Measurements from ENCODE around the gene PCDHGB6. TPM values are rescaled to one million over a fixed set of nuclear protein-coding genes. Genes with fewer than 3 reads are reported as not detected.

PCDHGB6 gene
- total RNA-seq, 1 experiment from 2014 or later: 0.22 TPM

GRCh38 chr5:141366016-141366896 lies 41.6 kb upstream of the PCDHGB6 start:
- DNase-seq (ENCODE audit: low read depth, low spot score) (no peak), ATAC-seq (no peak)
- H3K9me2 ChIP-seq (ENCODE audit: insufficient read depth): no peaks in the 10 kb centered on the region
- no peak overlapping the region for H2AFZ ChIP-seq (ENCODE audit: low read depth, low read length, poor library complexity, severe bottlenecking)
- no peaks in the 10 kb centered on the region for H4K20me1 ChIP-seq (ENCODE audit: insufficient read depth)
- H3K79me2 ChIP-seq (ENCODE audit: insufficient read depth, low read length): no peaks in the 10 kb centered on the region
- ChIA-PET RAD21 (ENCODE audit: low non-redundant PET in 1 of 2, low total read pairs in 2 of 2, uncharacterized antibody in 2 of 2, unreplicated experiment in 2 of 2) (no interaction called here), CTCF (no interaction called here), POLR2A (no interaction called here)
- no peaks in the 10 kb centered on the region for H3K4me1 ChIP-seq (ENCODE audit: control insufficient read depth in 1 of 2, insufficient read depth in 2 of 2, low read length in 2 of 2)
- intact Hi-C loops (cut with micrococcal nuclease): no loop called here
- H3K9ac ChIP-seq (ENCODE audit: low read length): no peak overlapping the region
- H3K4me3 ChIP-seq (replicated peaks in 1 of 2; ENCODE audit: low read depth in 1 of 2, low read length in 2 of 2): no peak overlapping the region
- no peak overlapping the region for H3K27ac ChIP-seq (ENCODE audit: low read depth, low read length)
- no peaks in the 10 kb centered on the region for H3K27me3 ChIP-seq (ENCODE audit: insufficient read depth, low read length)
- TF ChIP-seq SIN3A (IDR thresholded peaks at IDR 0.05; ENCODE audit: low read depth) (no peak), ZNF274 (IDR thresholded peaks at IDR 0.05; ENCODE audit: low read depth, low read length) (no peak), FOSL1 (IDR thresholded peaks at IDR 0.05; ENCODE audit: low read depth) (no peak), SP1 (IDR thresholded peaks at IDR 0.05; ENCODE audit: low read depth) (no peak), YY1 (IDR thresholded peaks at IDR 0.05; ENCODE audit: extremely low read depth, insufficient replicate concordance, low read depth, low read length) (no peak), ELF1 (IDR thresholded peaks at IDR 0.05; ENCODE audit: borderline replicate concordance, low read depth) (no peak), POLR2AphosphoS5 (IDR thresholded peaks at IDR 0.05; ENCODE audit: low read depth, low read length) (no peak), ATF3 (IDR thresholded peaks at IDR 0.05) (no peak), JUND (IDR thresholded peaks at IDR 0.05) (no peak), RAD21 (IDR thresholded peaks at IDR 0.05; ENCODE audit: low read depth) (no peak), TCF7L2 (IDR thresholded peaks at IDR 0.05; ENCODE audit: borderline replicate concordance, extremely low read depth, insufficient read depth, insufficient read length) (no peak), REST (IDR thresholded peaks at IDR 0.05; ENCODE audit: low read depth) (no peak), EZH2phosphoT487 (IDR thresholded peaks at IDR 0.05; ENCODE audit: borderline replicate concordance) (no peak), CBX3 (IDR thresholded peaks at IDR 0.05; ENCODE audit: low read depth) (no peak), CTCF (IDR thresholded peaks at IDR 0.05 in 2 of 3, conservative IDR thresholded peaks at IDR 0.05 in 1 of 3; ENCODE audit: borderline replicate concordance in 1 of 3, insufficient read depth in 1 of 3, low read depth in 2 of 3, low read length in 2 of 3) (no peak), ZFX (IDR thresholded peaks at IDR 0.05) (no peak), EGR1 (IDR thresholded peaks at IDR 0.05; ENCODE audit: low read depth) (no peak), POLR2A (IDR thresholded peaks at IDR 0.05; ENCODE audit: borderline replicate concordance, extremely low read depth, insufficient read depth, insufficient read length) (no peak), EZH2 (IDR thresholded peaks at IDR 0.05) (no peak), ZBTB33 (IDR thresholded peaks at IDR 0.05; ENCODE audit: extremely low read depth, insufficient replicate concordance, low read length) (no peak)
- no peak overlapping the region for H3K4me2 ChIP-seq (ENCODE audit: low read length)
- no TSS peak for BruUV-seq (replicated peaks)
- H3K36me3 ChIP-seq (ENCODE audit: control insufficient read depth in 1 of 2, insufficient read depth in 2 of 2, low read length in 2 of 2): no peaks in the 10 kb centered on the region
- peaks cover 5 to 16% of the 10 kb centered on the region in 2 experiments; a peak in 2 of 4 replicates for H3K9me3 ChIP-seq (ENCODE audit: control insufficient read depth in 1 of 2, insufficient read depth in 1 of 2, low read depth in 1 of 2, low read length in 2 of 2)

Data from HCT116 (cell line).